Mesendoderm (in vitro differentiated cells): ENCODE measurements around the gene TXN.

ENCODE experiments used
- DNase-seq: peaks from one replicate; pipeline ENCODE4 v3.0.0; 2013
- H2AK5ac ChIP-seq: 2 replicates; pipeline ENCODE4 v1.6.1; 2013; ENCODE audit warnings: low read length, inconsistent platforms
- H2BK120ac ChIP-seq: 2 replicates; pipeline ENCODE4 v1.6.1; 2013; ENCODE audit warnings: low read depth, mild to moderate bottlenecking, low read length, moderate library complexity, mixed read lengths
- H2BK15ac ChIP-seq: replicated peaks from 2 replicates; pipeline ENCODE4 v1.6.1; 2013; ENCODE audit warnings: low read depth, mild to moderate bottlenecking, moderate library complexity
- H2BK5ac ChIP-seq: 2 replicates; pipeline ENCODE4 v1.6.1; 2013; ENCODE audit warnings: low read length, inconsistent platforms
- H3K18ac ChIP-seq: 2 replicates; pipeline ENCODE4 v1.6.1; 2013; ENCODE audit warnings: mild to moderate bottlenecking, low read length, mixed read lengths
- H3K23ac ChIP-seq: one replicate; pipeline ENCODE4 v1.6.1; 2013; ENCODE audit warnings: low read length
- H3K27ac ChIP-seq: 2 replicates; pipeline ENCODE4 v1.5.1; 2013; ENCODE audit warnings: low read depth, mild to moderate bottlenecking, inconsistent platforms, low read length, moderate library complexity
- H3K27me3 ChIP-seq: 2 replicates; pipeline ENCODE4 v1.6.1; 2013; ENCODE audit warnings: low read length, control low read depth, mild to moderate bottlenecking, inconsistent platforms; ENCODE audit not compliant: insufficient read depth, poor library complexity
- H3K36me3 ChIP-seq: 2 replicates; pipeline ENCODE4 v1.6.1; 2013; ENCODE audit warnings: low read length, inconsistent platforms; ENCODE audit not compliant: control insufficient read depth, insufficient read depth
- H3K4ac ChIP-seq: one replicate; pipeline ENCODE4 v1.6.1; 2013; ENCODE audit warnings: low read depth, mild to moderate bottlenecking, low read length, moderate library complexity
- H3K4me1 ChIP-seq: 2 replicates; pipeline ENCODE4 v1.6.1; 2013; ENCODE audit warnings: low read depth, low read length, inconsistent platforms; ENCODE audit not compliant: control insufficient read depth
- H3K4me2 ChIP-seq: 2 replicates; pipeline ENCODE4 v1.6.1; 2013; ENCODE audit warnings: low read length
- H3K4me3 ChIP-seq: 2 replicates; pipeline ENCODE4 v1.5.1; 2013; ENCODE audit warnings: mild to moderate bottlenecking, low read length
- H3K56ac ChIP-seq: one replicate; pipeline ENCODE4 v1.6.1; 2013; ENCODE audit warnings: low read length
- H3K79me1 ChIP-seq: 2 replicates; pipeline ENCODE4 v1.6.1; 2013; ENCODE audit warnings: low read length, inconsistent platforms
- H3K79me2 ChIP-seq: 2 replicates; pipeline ENCODE4 v1.6.1; 2013; ENCODE audit warnings: mild to moderate bottlenecking, low read length; ENCODE audit not compliant: control insufficient read depth, insufficient read depth
- H3K9ac ChIP-seq: 2 replicates; pipeline ENCODE4 v1.6.1; 2013; ENCODE audit warnings: low read length, inconsistent platforms
- H4K5ac ChIP-seq: one replicate; pipeline ENCODE4 v1.6.1; 2013; ENCODE audit warnings: low read length
- H4K8ac ChIP-seq: one replicate; pipeline ENCODE4 v1.6.1; 2013; ENCODE audit warnings: low read depth, mild to moderate bottlenecking, control low read depth, low read length, moderate library complexity
- WGBS: extraction: QIAGEN DNeasy Blood & Tissue Kit; methylation state at CpG from one replicate; pipeline ENCODE4 v1.1.7; 2013; ENCODE audit warnings: low lambda C conversion rate, missing lambda C conversion rate; ENCODE audit not compliant: insufficient coverage; ENCODE audit errors: extremely low coverage; 5-methylcytosine and 5-hydroxymethylcytosine counted together

TXN gene

DNA sequence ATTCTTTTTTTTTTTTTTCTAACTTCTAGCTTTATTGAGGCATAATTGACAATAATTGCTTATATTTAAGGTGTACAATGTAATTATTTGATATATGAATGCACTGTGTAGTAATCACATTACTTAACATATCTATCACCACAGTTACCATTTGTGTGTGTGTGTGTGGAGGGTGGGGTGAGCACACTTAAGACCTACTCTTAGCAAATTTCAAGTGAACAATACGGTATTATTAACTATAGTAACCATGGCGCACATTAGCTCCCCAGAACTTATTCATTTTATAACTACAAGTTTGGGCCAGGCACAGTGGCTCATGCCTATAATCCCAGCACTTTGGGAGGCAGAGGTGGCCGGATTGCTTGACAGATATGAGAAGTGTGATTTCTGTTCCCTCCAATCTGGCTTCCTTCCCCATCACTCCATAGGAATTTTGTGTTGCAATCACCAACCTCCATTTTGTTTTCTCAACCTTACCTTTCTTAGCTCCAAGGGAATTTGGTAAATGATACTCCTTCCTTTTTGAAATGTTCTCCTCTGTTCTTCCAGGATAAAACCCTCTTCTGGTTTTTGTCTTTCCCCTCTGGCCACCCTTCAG lies 14.9 kb downstream of the TXN start:
- Histone ChIP-seq H2BK120ac (no peak overlapping the region), H3K27me3 (no peaks in the 10 kb centered on the region), H3K4me2 (no peak overlapping the region), H2AK5ac (no peak overlapping the region), H3K79me2 (no peaks in the 10 kb centered on the region), H3K4ac (no peak overlapping the region), H3K4me3 (no peak overlapping the region), H2BK5ac (no peak overlapping the region), H3K9ac (no peak overlapping the region), H3K56ac (no peak overlapping the region), H4K5ac (no peak overlapping the region), H3K27ac (no peak overlapping the region), H3K23ac (no peak overlapping the region), H2BK15ac (no peak overlapping the region), H3K4me1 (no peaks in the 10 kb centered on the region), H4K8ac (no peak overlapping the region), H3K18ac (no peak overlapping the region), H3K36me3 (peaks cover 4% of the 10 kb centered on the region), H3K79me1 (peaks cover 3% of the 10 kb centered on the region)
- DNase-seq = peak; percentile 69
- no CpG with 5 or more reads among the region's 3 CpGs for WGBS

DNA sequence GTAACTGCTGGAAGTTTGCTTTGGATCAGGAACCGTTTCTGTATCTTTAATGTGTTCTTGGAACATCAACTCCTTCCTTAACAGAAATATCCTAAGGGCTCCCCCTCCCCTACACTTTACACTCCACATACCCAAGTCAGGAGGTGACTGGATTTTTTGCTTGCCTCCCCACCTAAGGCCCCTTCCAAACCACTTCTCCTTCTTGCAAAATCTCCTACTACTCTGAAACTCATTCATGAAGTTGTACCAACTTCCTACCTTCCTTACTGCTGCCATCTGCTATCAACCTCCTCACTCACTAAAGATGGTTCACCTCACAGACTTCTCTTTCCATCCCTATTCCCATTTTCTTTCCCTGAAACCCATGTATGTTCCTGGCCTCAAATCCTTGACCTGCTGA lies 16.1 kb downstream of the TXN start:
- H3K9ac ChIP-seq = no peak overlapping the region
- no peak overlapping the region for H2BK5ac ChIP-seq
- no peak overlapping the region for H3K4ac ChIP-seq
- H3K27me3 ChIP-seq = no peaks in the 10 kb centered on the region
- H3K4me3 ChIP-seq = no peak overlapping the region
- no peak overlapping the region for H2BK120ac ChIP-seq
- DNase-seq = no peak
- no peak overlapping the region for H2AK5ac ChIP-seq
- H3K36me3 ChIP-seq = peaks cover 2% of the 10 kb centered on the region
- no peak overlapping the region for H3K4me2 ChIP-seq
- no peak overlapping the region for H3K27ac ChIP-seq
- H2BK15ac ChIP-seq = no peak overlapping the region
- H3K79me1 ChIP-seq = no peaks in the 10 kb centered on the region
- no peak overlapping the region for H4K5ac ChIP-seq
- H3K4me1 ChIP-seq = no peaks in the 10 kb centered on the region
- H4K8ac ChIP-seq = no peak overlapping the region
- no peaks in the 10 kb centered on the region for H3K79me2 ChIP-seq
- no peak overlapping the region for H3K23ac ChIP-seq
- no peak overlapping the region for H3K56ac ChIP-seq
- H3K18ac ChIP-seq = no peak overlapping the region
- WGBS = no CpG with 5 or more reads among the region's 1 CpG

DNA sequence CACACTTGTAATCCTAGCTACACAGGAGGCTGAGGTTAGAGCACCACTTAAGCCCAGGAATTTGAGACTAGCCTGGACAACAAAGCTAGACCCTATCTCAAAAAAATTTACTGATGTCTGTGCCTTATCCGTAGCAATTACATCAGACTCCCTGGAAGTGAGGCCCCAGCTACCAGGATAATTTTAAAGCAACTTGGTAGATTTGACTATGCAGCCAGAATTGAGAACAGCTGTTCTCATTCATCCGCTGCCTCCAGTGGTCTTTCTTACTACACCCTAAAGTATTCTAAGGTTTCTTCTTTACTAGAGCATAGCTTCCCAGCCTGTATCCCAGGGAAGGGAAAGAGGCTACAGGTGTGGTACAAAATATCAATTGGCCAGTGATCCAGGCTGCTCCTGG lies 28.0 kb downstream of the TXN start:
- H3K56ac ChIP-seq = no peak overlapping the region
- no peak overlapping the region for H3K18ac ChIP-seq
- no peak overlapping the region for H3K4me3 ChIP-seq
- H3K27me3 ChIP-seq = no peaks in the 10 kb centered on the region
- H2AK5ac ChIP-seq = no peak overlapping the region
- H3K36me3 ChIP-seq = no peaks in the 10 kb centered on the region
- DNase-seq = no peak
- no peaks in the 10 kb centered on the region for H3K79me1 ChIP-seq
- no peak overlapping the region for H3K23ac ChIP-seq
- H2BK5ac ChIP-seq = no peak overlapping the region
- no peak overlapping the region for H2BK15ac ChIP-seq
- no peak overlapping the region for H3K9ac ChIP-seq
- no peaks in the 10 kb centered on the region for H3K4me1 ChIP-seq
- no peak overlapping the region for H2BK120ac ChIP-seq
- H3K79me2 ChIP-seq = no peaks in the 10 kb centered on the region
- no CpG with 5 or more reads among the region's 2 CpGs for WGBS
- no peak overlapping the region for H3K4ac ChIP-seq
- H4K8ac ChIP-seq = no peak overlapping the region
- H3K27ac ChIP-seq = no peak overlapping the region
- no peak overlapping the region for H4K5ac ChIP-seq
- no peak overlapping the region for H3K4me2 ChIP-seq

DNA sequence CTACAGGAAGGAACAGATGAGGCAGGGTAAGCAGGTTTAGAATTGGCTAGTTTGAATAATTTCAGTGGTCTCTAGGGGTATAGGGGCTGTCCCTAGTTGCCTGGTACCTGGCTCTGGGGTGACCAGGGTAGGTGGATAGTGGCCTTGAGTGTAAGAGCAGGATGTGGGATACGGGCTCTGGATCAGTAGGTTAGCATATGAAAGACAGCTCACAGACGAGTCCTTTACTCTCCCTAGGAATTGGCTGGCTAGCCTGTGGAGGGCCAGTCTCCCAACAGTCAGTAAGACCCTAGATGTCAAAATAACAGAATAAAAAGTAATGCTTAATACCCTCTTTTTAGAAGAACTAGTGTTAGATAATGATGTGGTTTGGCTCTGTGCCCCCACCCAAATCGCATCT lies 31.7 kb downstream of the TXN start:
- Histone ChIP-seq H3K4me3 (no peak overlapping the region), H4K8ac (no peak overlapping the region), H3K36me3 (no peaks in the 10 kb centered on the region), H3K4me2 (no peak overlapping the region), H3K27ac (no peak overlapping the region), H2BK5ac (no peak overlapping the region), H3K23ac (no peak overlapping the region), H3K4ac (no peak overlapping the region), H3K9ac (no peak overlapping the region), H2BK120ac (no peak overlapping the region), H2AK5ac (no peak overlapping the region), H3K79me2 (no peaks in the 10 kb centered on the region), H4K5ac (no peak overlapping the region), H3K4me1 (no peaks in the 10 kb centered on the region), H3K79me1 (no peaks in the 10 kb centered on the region), H3K56ac (no peak overlapping the region), H2BK15ac (no peak overlapping the region), H3K18ac (no peak overlapping the region), H3K27me3 (no peaks in the 10 kb centered on the region)
- WGBS = no CpG with 5 or more reads among the region's 3 CpGs
- no peak for DNase-seq

DNA sequence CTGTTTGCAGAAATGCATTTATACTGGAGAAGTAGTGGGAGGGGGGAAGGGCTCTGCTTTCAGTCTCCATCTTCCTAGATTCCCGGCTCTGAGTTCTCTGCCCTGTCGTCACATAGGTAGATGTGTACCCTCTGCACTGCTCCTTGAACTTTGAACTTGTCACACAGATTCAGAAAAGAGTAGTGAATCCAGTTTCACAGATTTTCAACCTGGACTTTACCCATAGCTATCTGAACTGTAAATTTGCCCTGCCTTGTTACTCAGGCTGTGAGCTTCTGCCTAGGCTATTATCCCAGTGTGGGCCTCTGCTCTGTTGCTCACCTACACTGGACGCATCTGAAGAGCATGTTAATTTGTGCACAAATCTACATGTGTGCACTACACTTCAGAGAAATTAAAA lies 35.5 kb downstream of the TXN start:
- Histone ChIP-seq H3K27me3 (no peaks in the 10 kb centered on the region), H3K23ac (no peak overlapping the region), H3K36me3 (no peaks in the 10 kb centered on the region), H3K4me3 (no peak overlapping the region), H3K4ac (no peak overlapping the region), H2BK5ac (no peak overlapping the region), H3K4me1 (no peaks in the 10 kb centered on the region), H3K4me2 (no peak overlapping the region), H3K56ac (no peak overlapping the region), H4K5ac (no peak overlapping the region), H4K8ac (no peak overlapping the region), H2AK5ac (no peak overlapping the region), H3K18ac (no peak overlapping the region), H2BK120ac (no peak overlapping the region), H3K9ac (no peak overlapping the region), H3K79me1 (no peaks in the 10 kb centered on the region), H2BK15ac (no peak overlapping the region), H3K27ac (no peak overlapping the region), H3K79me2 (no peaks in the 10 kb centered on the region)
- no peak for DNase-seq
- WGBS = no CpG with 5 or more reads among the region's 3 CpGs

DNA sequence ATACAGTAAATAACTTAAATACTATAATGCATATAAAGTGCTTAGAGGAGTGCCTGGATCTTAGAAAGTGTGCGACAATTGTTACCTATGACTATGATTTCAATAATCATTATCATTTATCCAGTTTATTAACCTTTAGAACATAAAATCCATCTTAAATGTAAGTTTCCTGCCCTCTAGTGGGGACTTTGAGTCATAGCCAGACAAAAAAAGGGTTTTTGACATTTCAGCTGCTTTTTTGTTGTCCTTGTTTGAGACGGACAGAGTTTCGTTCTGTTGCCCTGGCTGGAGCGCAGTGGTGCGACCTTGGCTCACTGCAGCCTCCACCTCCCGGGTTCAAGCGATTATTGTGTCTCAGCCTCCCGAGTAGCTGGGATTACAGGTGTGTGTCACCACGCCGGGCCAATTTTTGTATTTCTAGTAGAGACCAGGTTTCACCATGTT lies 38.6 kb downstream of the TXN start:
- no peak overlapping the region for H2BK15ac ChIP-seq
- no peak overlapping the region for H3K9ac ChIP-seq
- H3K23ac ChIP-seq = no peak overlapping the region
- no peak overlapping the region for H2BK120ac ChIP-seq
- no peak overlapping the region for H3K18ac ChIP-seq
- no peak overlapping the region for H3K4ac ChIP-seq
- no peak overlapping the region for H3K4me2 ChIP-seq
- no peaks in the 10 kb centered on the region for H3K27me3 ChIP-seq
- no CpG with 5 or more reads among the region's 10 CpGs for WGBS
- no peak overlapping the region for H2BK5ac ChIP-seq
- no peak overlapping the region for H3K4me3 ChIP-seq
- H3K36me3 ChIP-seq = no peaks in the 10 kb centered on the region
- no peaks in the 10 kb centered on the region for H3K79me2 ChIP-seq
- peak; percentile 54 for DNase-seq
- H4K8ac ChIP-seq = no peak overlapping the region
- H4K5ac ChIP-seq = no peak overlapping the region
- H2AK5ac ChIP-seq = no peak overlapping the region
- no peak overlapping the region for H3K56ac ChIP-seq
- no peak overlapping the region for H3K27ac ChIP-seq
- H3K4me1 ChIP-seq = no peaks in the 10 kb centered on the region
- no peaks in the 10 kb centered on the region for H3K79me1 ChIP-seq
